HPDE6-E6E7 (cell line): Measurements from ENCODE around the gene VSTM4.

Source experiments
- DNase-seq: peaks from one replicate; pipeline ENCODE4 v3.0.0; 2011; ENCODE audit warnings: missing footprints; ENCODE audit errors: extremely low spot score

VSTM4 gene

GRCh38 chr10:49040601-49041000 is 74.7 kb downstream of the VSTM4 start:
- DNase-seq = no peak

GRCh38 chr10:49039409-49039808 is 75.9 kb downstream of the VSTM4 start:
- no peak for DNase-seq

- no peak for DNase-seq
Observed at GRCh38 chr10:49038711-49039110, 76.6 kb downstream of the VSTM4 start.

DNA sequence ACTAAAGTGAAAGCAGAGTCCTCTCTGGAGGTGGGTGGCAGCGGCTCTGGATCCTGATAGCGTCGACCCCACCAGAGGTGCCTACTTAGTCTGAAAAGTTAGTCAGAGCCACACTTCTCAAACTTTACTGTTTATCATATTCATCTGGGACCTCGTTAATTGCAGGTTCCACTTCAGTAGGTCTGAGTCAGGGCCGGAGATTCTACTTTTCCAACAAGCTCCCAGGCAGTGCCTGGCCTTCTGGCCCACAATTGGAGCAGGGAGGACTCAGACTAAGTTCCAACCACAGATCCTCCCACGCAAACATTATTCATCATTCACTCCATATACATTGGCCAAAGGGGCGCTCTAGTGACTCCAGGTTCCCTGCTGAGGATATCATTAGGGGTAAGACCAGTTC is 78.1 kb downstream of the VSTM4 start:
- DNase-seq = no peak

DNA sequence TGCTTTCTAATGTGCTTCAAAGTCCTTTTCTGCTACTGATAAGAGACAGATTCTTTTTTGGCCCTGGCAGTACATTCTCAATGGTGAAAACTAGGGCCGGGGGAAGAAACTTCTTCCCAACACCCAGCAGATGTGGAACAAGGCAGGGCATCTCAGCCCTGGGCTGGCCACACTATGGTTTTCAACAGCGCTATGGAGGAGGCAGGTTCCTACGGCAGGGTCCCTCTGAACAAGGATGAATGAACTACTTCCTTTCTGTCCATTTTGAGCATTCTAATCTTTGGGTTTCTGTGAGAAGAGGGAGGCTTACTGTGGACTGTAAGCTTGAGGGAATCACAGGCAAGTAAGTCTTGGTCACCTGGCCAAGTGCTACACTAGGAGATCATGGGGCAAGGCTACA is 78.7 kb downstream of the VSTM4 start:
- DNase-seq = no peak

DNA sequence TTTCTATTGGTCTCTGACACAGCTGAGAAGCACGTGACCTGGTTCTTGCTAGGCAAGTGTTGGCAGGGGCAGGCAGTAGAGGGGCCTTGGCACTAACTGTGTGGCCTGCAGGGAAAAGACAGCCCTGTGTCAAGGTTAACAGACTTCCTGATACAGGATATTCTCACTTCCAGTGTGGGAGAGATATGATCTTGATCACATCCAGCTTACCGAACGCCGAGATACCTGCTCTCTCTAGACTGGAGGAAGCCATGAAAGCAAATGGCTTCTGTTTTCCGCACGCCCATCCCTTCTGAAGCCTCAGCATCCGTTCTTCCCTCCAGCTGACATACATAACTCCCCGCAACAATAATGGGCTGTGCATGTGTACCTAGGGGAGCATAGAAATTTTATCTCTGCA is 79.4 kb downstream of the VSTM4 start:
- DNase-seq = no peak

GRCh38 chr10:49034925-49035324 is 80.4 kb downstream of the VSTM4 start:
- no peak for DNase-seq

DNA sequence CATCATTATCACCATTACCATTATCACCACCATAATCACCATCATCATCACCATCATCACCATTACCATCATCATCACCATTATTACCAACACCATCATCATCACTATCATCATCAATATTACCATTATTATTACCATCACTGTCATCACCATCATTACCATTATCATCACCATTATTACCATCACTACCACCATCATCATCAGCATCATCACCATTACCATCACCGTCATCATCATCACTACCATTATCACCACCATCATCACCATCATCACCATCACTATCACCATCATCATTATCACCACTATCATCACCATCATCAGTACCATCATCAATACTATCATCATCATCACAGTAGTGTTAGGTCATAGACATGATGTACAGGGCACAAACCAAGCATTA is 81.4 kb downstream of the VSTM4 start:
- no peak for DNase-seq

GRCh38 chr10:49029666-49030065 is 85.7 kb downstream of the VSTM4 start:
- no peak for DNase-seq

DNA sequence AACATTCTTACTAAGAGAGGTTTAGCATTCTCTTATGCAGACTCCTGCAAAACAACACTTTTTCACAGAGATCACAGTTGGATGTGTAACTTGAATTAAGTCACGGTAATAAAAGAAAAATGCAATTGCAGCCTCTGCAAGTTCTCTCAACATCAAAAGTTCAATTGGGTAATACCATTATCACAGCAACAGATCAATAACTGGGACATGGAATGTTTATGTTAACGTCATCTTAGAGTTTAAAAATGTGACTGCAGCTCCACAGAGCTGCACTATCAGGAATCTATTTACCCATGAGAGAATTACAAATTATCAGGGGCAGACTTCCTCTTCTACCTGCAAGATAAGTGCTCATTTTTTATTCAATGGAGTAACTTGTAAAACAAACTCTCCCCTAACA is 86.7 kb downstream of the VSTM4 start:
- no peak for DNase-seq

- DNase-seq = no peak
Observed at GRCh38 chr10:49025347-49025983, 89.9 kb downstream of the VSTM4 start.

DNA sequence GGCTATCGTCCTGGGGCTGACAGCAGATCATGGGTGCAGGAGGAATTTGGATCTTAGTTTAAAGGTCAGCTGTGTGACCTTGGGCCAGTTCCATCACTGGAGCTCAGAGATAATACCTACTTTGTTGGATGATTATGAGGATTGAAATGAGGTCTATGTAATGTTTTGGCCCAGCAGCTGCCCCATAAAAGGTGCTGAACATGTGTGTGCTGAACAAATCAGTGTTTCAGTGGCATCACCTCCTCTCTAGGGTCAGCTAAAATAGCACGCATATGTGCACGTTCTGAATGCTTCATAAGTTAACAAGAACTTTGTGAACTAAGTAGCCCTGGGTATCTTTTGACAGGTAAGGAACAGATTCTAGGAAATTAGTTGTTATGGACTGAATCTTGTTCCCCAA is 90.8 kb downstream of the VSTM4 start:
- no peak for DNase-seq

DNA sequence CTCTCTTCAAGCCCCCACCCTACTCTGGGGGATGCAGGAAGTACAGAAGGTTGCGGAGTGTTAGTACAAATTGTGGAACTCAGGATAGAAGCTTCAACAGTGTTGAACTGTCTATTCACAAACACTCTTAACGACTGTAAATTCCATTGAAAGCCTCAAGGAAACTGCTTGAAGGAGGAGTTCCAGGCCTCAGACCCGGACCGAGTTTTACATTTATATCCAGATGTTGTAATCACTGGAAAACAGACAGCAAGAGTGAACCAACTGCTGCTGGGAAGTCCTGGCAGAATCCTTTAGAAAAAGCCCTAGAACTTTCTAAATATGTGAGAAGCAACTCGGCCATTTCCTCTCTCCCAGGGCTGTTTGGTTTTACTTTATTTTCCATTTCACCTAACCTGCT is 91.6 kb downstream of the VSTM4 start:
- DNase-seq = no peak

GRCh38 chr10:49023071-49023470 is 92.3 kb downstream of the VSTM4 start:
- DNase-seq = no peak

DNA sequence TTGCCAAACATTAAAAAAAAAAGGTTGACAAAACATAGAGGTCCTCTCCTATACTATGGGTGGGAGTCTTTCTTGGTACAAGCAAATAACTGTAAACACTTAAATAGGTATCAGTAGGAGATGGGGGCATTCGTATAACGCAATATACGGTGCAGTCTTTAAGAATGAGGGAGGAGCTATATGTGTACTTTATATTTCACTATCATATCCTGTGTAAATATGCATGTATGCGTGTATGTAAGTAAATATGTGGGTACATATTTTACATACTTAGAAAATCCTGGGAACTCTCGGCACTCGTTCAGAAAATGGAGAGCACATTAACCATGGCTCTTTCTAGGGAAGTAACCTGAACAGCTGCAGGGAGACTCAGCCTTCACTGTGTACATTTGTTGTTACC is 93.6 kb downstream of the VSTM4 start:
- DNase-seq = no peak

GRCh38 chr10:49015700-49016099 is 99.6 kb downstream of the VSTM4 start:
- DNase-seq = no peak

GRCh38 chr10:49012603-49013002 is 102.7 kb downstream of the VSTM4 start:
- DNase-seq = no peak

DNA sequence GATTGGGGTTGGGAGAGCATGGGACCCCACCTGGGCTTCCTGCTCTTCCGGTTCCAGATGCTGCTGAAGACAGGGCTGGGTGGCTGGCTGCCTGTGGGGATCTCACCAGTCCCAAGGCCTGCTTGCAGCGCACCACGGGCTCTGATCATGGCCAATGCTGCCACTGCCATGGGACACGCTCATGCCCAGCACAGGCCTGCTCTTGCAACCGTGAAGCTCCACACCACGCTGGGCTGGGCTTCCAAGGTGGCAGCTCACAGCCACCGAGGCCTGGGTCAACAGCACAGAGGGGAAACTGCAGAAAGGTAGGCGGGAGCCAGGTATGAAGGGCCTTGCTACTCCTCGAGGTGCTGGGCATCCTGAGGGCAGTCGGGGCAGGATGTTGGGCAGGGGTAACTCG is 103.6 kb downstream of the VSTM4 start:
- no peak for DNase-seq

- no peak for DNase-seq
Observed at GRCh38 chr10:49010865-49011264, 104.5 kb downstream of the VSTM4 start.

DNA sequence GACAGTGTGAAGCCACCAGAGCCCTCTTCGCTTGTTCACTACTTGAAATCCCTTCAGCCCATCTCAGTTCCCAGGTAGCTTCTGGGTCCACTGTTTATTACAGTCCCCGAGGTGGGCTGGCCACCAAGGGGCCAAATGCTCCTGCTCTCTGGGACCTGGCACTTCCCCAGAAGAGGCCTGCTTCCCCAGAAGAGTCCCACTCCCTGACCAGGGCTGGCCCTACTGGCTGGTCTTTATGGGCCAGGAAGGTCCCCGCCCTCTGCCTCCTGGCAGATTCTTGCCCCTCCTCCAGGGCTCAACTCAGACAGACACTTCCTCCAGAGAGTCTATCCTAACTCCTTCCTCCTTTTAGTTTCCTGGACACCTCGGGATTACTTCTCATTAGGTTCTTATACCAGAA is 105.0 kb downstream of the VSTM4 start:
- no peak for DNase-seq

DNA sequence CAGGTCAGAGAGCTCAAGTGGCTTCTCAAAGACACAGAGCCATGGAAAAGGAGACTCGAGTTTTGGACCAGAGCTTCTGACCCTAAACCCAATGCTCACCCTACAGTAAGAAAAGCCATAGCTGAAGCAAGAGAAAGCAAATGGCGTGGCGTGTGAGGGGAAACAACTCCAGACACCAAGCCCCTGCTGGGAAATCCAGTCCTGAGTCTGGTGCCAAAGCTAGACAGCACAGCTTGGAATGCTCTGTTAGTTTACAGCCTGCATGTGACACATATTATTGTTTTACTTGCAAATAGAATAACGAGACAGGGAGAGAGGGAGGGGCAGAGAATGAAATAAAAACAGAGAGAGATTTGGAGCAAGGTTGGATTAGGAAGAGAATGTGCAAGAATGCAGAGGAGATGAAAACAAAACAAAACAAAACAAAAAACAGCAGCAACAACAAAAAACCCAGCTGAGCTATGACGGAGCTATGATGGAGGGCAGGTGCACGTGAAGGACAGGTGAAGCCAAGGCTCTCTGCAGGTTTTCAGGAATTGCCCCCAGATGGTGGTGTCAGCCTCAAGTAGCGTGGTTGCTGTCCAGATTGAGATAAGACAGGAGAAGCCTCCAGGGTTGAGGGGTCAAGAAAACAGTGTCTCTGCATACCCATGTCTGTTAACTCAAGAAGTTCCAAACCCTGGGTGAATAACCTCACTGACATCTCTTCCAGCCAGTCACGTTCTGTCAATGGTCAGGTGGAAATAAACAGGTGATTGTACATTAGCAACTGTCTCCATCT is 105.9 kb downstream of the VSTM4 start:
- no peak for DNase-seq

GRCh38 chr10:49008505-49009198 is 106.7 kb downstream of the VSTM4 start:
- no peak for DNase-seq

DNA sequence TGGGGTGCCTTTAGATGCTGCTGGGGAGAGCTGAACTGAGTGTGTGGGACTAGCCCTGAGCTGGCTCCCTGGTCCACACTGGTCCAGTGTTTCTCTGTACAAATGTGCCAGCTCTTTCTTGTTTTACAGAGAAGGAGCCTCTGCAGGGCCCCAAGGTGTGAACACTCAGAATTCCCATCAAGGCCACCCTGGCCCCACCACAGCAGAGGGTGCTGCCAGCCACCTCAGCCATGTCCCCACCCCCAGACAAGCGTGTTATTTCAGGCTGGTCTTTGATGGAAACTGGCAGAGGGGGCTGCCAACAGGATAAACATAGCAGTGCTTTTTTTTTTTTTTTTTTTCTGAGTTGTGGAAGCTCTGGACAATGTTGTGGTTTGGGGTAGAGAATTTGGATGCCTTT is 107.2 kb downstream of the VSTM4 start:
- no peak for DNase-seq
